ENCODE results near the gene FSTL4.

FSTL4 gene

GRCh38 chr5:133641683-133642082 lies 29.3 kb upstream of the FSTL4 start:
- Histone ChIP-seq H3K4me3 (ENCODE audit: low read length) (no peak overlapping the region), H3K4me1 (ENCODE audit: control insufficient read depth, insufficient read depth, low read length) (no peaks in the 10 kb centered on the region), H3K27ac (ENCODE audit: low read length) (no peak overlapping the region), H3K9me3 (ENCODE audit: control insufficient read depth, insufficient read depth, low read length) (no peaks in the 10 kb centered on the region), H3K36me3 (ENCODE audit: control insufficient read depth, insufficient read depth, low read length) (no peaks in the 10 kb centered on the region), H3K27me3 (ENCODE audit: control insufficient read depth, insufficient read depth, low read length) (no peaks in the 10 kb centered on the region)
- DNase-seq (ENCODE audit: low read depth, low spot score): no peak

- Histone ChIP-seq H3K27ac (ENCODE audit: low read length) (no peak overlapping the region), H3K9me3 (ENCODE audit: control insufficient read depth, insufficient read depth, low read length) (no peaks in the 10 kb centered on the region), H3K4me3 (ENCODE audit: low read length) (no peak overlapping the region), H3K27me3 (ENCODE audit: control insufficient read depth, insufficient read depth, low read length) (no peaks in the 10 kb centered on the region), H3K4me1 (ENCODE audit: control insufficient read depth, insufficient read depth, low read length) (no peaks in the 10 kb centered on the region), H3K36me3 (ENCODE audit: control insufficient read depth, insufficient read depth, low read length) (no peaks in the 10 kb centered on the region)
- WGBS (ENCODE audit: insufficient coverage, insufficient read length): no CpG with 5 or more reads among the region's 4 CpGs
- no peak for DNase-seq (ENCODE audit: low read depth, low spot score)
These were observed 27.6 kb upstream of the FSTL4 start for GRCh38 chr5:133639850-133640528.

GRCh38 chr5:133638436-133638835 lies 26.1 kb upstream of the FSTL4 start:
- WGBS (ENCODE audit: insufficient coverage, insufficient read length): no CpG with 5 or more reads among the region's 4 CpGs

GRCh38 chr5:133637206-133637605 lies 24.9 kb upstream of the FSTL4 start:
- H3K36me3 ChIP-seq (ENCODE audit: control insufficient read depth, insufficient read depth, low read length): no peaks in the 10 kb centered on the region
- H3K4me3 ChIP-seq (ENCODE audit: low read length): no peak overlapping the region
- H3K9me3 ChIP-seq (ENCODE audit: control insufficient read depth, insufficient read depth, low read length): no peaks in the 10 kb centered on the region
- H3K4me1 ChIP-seq (ENCODE audit: control insufficient read depth, insufficient read depth, low read length): no peaks in the 10 kb centered on the region
- H3K27ac ChIP-seq (ENCODE audit: low read length): no peak overlapping the region
- no peaks in the 10 kb centered on the region for H3K27me3 ChIP-seq (ENCODE audit: control insufficient read depth, insufficient read depth, low read length)
- WGBS (ENCODE audit: insufficient coverage, insufficient read length): no CpG with 5 or more reads among the region's 2 CpGs
- no peak for DNase-seq (ENCODE audit: low read depth, low spot score)

More at GRCh38 chr5:133638436-133638835, 26.1 kb upstream of the FSTL4 start:
- no peaks in the 10 kb centered on the region for H3K9me3 ChIP-seq (ENCODE audit: control insufficient read depth, insufficient read depth, low read length)
- no peak overlapping the region for H3K27ac ChIP-seq (ENCODE audit: low read length)
- H3K36me3 ChIP-seq (ENCODE audit: control insufficient read depth, insufficient read depth, low read length): no peaks in the 10 kb centered on the region
- no peak for DNase-seq (ENCODE audit: low read depth, low spot score)
- H3K27me3 ChIP-seq (ENCODE audit: control insufficient read depth, insufficient read depth, low read length): no peaks in the 10 kb centered on the region
- H3K4me1 ChIP-seq (ENCODE audit: control insufficient read depth, insufficient read depth, low read length): no peaks in the 10 kb centered on the region
- no peak overlapping the region for H3K4me3 ChIP-seq (ENCODE audit: low read length)

- peak; percentile 2 for DNase-seq (ENCODE audit: low read depth, low spot score)
- no CpG with 5 or more reads among the region's 1 CpG for WGBS (ENCODE audit: insufficient coverage, insufficient read length)
- H3K4me3 ChIP-seq (ENCODE audit: low read length): no peak overlapping the region
- no peaks in the 10 kb centered on the region for H3K36me3 ChIP-seq (ENCODE audit: control insufficient read depth, insufficient read depth, low read length)
- H3K9me3 ChIP-seq (ENCODE audit: control insufficient read depth, insufficient read depth, low read length): no peaks in the 10 kb centered on the region
- H3K4me1 ChIP-seq (ENCODE audit: control insufficient read depth, insufficient read depth, low read length): no peaks in the 10 kb centered on the region
- H3K27me3 ChIP-seq (ENCODE audit: control insufficient read depth, insufficient read depth, low read length): no peaks in the 10 kb centered on the region
- H3K27ac ChIP-seq (ENCODE audit: low read length): no peak overlapping the region
These were observed 22.7 kb upstream of the FSTL4 start for GRCh38 chr5:133635051-133635450.

GRCh38 chr5:133627180-133627579 lies 14.8 kb upstream of the FSTL4 start:
- Histone ChIP-seq H3K4me3 (ENCODE audit: low read length) (no peak overlapping the region), H3K27me3 (ENCODE audit: control insufficient read depth, insufficient read depth, low read length) (no peaks in the 10 kb centered on the region), H3K9me3 (ENCODE audit: control insufficient read depth, insufficient read depth, low read length) (no peaks in the 10 kb centered on the region), H3K4me1 (ENCODE audit: control insufficient read depth, insufficient read depth, low read length) (no peaks in the 10 kb centered on the region), H3K36me3 (ENCODE audit: control insufficient read depth, insufficient read depth, low read length) (no peaks in the 10 kb centered on the region), H3K27ac (ENCODE audit: low read length) (no peak overlapping the region)
- DNase-seq (ENCODE audit: low read depth, low spot score): no peak
- no CpG with 5 or more reads among the region's 1 CpG for WGBS (ENCODE audit: insufficient coverage, insufficient read length)

- Histone ChIP-seq H3K4me3 (ENCODE audit: low read length) (no peak overlapping the region), H3K9me3 (ENCODE audit: control insufficient read depth, insufficient read depth, low read length) (no peaks in the 10 kb centered on the region), H3K36me3 (ENCODE audit: control insufficient read depth, insufficient read depth, low read length) (no peaks in the 10 kb centered on the region), H3K27me3 (ENCODE audit: control insufficient read depth, insufficient read depth, low read length) (no peaks in the 10 kb centered on the region), H3K27ac (ENCODE audit: low read length) (no peak overlapping the region), H3K4me1 (ENCODE audit: control insufficient read depth, insufficient read depth, low read length) (no peaks in the 10 kb centered on the region)
- no peak for DNase-seq (ENCODE audit: low read depth, low spot score)
- WGBS (ENCODE audit: insufficient coverage, insufficient read length): no CpG with 5 or more reads among the region's 3 CpGs
These were observed 12.0 kb upstream of the FSTL4 start for GRCh38 chr5:133624316-133624715.

GRCh38 chr5:133618141-133618540 lies 5.8 kb upstream of the FSTL4 start:
- Histone ChIP-seq H3K4me1 (ENCODE audit: control insufficient read depth, insufficient read depth, low read length) (no peaks in the 10 kb centered on the region), H3K9me3 (ENCODE audit: control insufficient read depth, insufficient read depth, low read length) (no peaks in the 10 kb centered on the region), H3K27me3 (ENCODE audit: control insufficient read depth, insufficient read depth, low read length) (peaks cover 8% of the 10 kb centered on the region), H3K36me3 (ENCODE audit: control insufficient read depth, insufficient read depth, low read length) (no peaks in the 10 kb centered on the region), H3K4me3 (ENCODE audit: low read length) (no peak overlapping the region), H3K27ac (ENCODE audit: low read length) (no peak overlapping the region)
- no CpG with 5 or more reads among the region's 1 CpG for WGBS (ENCODE audit: insufficient coverage, insufficient read length)
- no peak for DNase-seq (ENCODE audit: low read depth, low spot score)

- no CpG with 5 or more reads among the region's 2 CpGs for WGBS (ENCODE audit: insufficient coverage, insufficient read length)
- H3K27me3 ChIP-seq (ENCODE audit: control insufficient read depth, insufficient read depth, low read length): peaks cover 29% of the 10 kb centered on the region
- DNase-seq (ENCODE audit: low read depth, low spot score): no peak
These were observed 1.4 kb upstream of the FSTL4 start for GRCh38 chr5:133613743-133614142.

GRCh38 chr5:133613184-133613583 lies 843 bp upstream of the FSTL4 start:
- Histone ChIP-seq H3K27ac (ENCODE audit: low read length) (no peak overlapping the region), H3K4me3 (ENCODE audit: low read length) (no peak overlapping the region), H3K9me3 (ENCODE audit: control insufficient read depth, insufficient read depth, low read length) (no peaks in the 10 kb centered on the region), H3K4me1 (ENCODE audit: control insufficient read depth, insufficient read depth, low read length) (peaks cover 7% of the 10 kb centered on the region), H3K36me3 (ENCODE audit: control insufficient read depth, insufficient read depth, low read length) (no peaks in the 10 kb centered on the region), H3K27me3 (ENCODE audit: control insufficient read depth, insufficient read depth, low read length) (peaks cover 29% of the 10 kb centered on the region)
- WGBS (ENCODE audit: insufficient coverage, insufficient read length): 100% methylated on average over 1 of the region's 5 CpGs
- no peak for DNase-seq (ENCODE audit: low read depth, low spot score)

More at GRCh38 chr5:133613743-133614142, 1.4 kb upstream of the FSTL4 start:
- no peaks in the 10 kb centered on the region for H3K36me3 ChIP-seq (ENCODE audit: control insufficient read depth, insufficient read depth, low read length)
- peaks cover 7% of the 10 kb centered on the region for H3K4me1 ChIP-seq (ENCODE audit: control insufficient read depth, insufficient read depth, low read length)
- no peak overlapping the region for H3K4me3 ChIP-seq (ENCODE audit: low read length)
- H3K27ac ChIP-seq (ENCODE audit: low read length): no peak overlapping the region
- H3K9me3 ChIP-seq (ENCODE audit: control insufficient read depth, insufficient read depth, low read length): no peaks in the 10 kb centered on the region
